Neuronal stem cell (in vitro differentiated cells): Measurements from ENCODE around the gene RPL10.

ENCODE experiments used
- DNase-seq: peaks from one replicate; pipeline ENCODE4 v3.0.0-alpha.2; 2013; ENCODE audit warnings: low spot score
- H2AFZ ChIP-seq: one replicate; pipeline ENCODE4 v1.6.1; 2013; ENCODE audit warnings: mild to moderate bottlenecking, low read length, inconsistent platforms
- H2AK5ac ChIP-seq: 2 replicates; pipeline ENCODE4 v1.6.1; 2013; ENCODE audit warnings: low read depth, mild to moderate bottlenecking, inconsistent platforms, low read length, moderate library complexity, mixed read lengths
- H2BK120ac ChIP-seq: 2 replicates; pipeline ENCODE4 v1.6.1; 2013; ENCODE audit warnings: low read depth, mild to moderate bottlenecking, inconsistent platforms, low read length, moderate library complexity, mixed read lengths
- H2BK12ac ChIP-seq: one replicate; pipeline ENCODE4 v1.6.1; 2013; ENCODE audit warnings: low read length, inconsistent platforms
- H2BK15ac ChIP-seq: 2 replicates; pipeline ENCODE4 v1.6.1; 2013; ENCODE audit warnings: mild to moderate bottlenecking, low read length, inconsistent platforms, mixed read lengths
- H2BK5ac ChIP-seq: one replicate; pipeline ENCODE4 v1.6.1; 2013; ENCODE audit warnings: inconsistent platforms, mild to moderate bottlenecking, low read length, moderate library complexity
- H3K14ac ChIP-seq: one replicate; pipeline ENCODE4 v1.6.1; 2013; ENCODE audit warnings: low read length, inconsistent platforms
- H3K18ac ChIP-seq: 2 replicates; pipeline ENCODE4 v1.6.1; 2013; ENCODE audit warnings: low read length, inconsistent platforms
- H3K23ac ChIP-seq: 2 replicates; pipeline ENCODE4 v1.6.1; 2013; ENCODE audit warnings: low read depth, mild to moderate bottlenecking, mixed read lengths, low read length, inconsistent platforms; ENCODE audit not compliant: poor library complexity
- H3K27ac ChIP-seq: replicated peaks from 3 replicates; pipeline ENCODE4 v1.5.1; 2013; ENCODE audit warnings: low read length, inconsistent platforms
- H3K27me3 ChIP-seq, 3 experiments: 2 replicates each; pipeline ENCODE4 v1.6.1; 2013; ENCODE audit warnings: low read length in 3 of 3, mild to moderate bottlenecking in 2 of 3, inconsistent platforms in 1 of 3, low read depth in 1 of 3, mixed read lengths in 1 of 3, moderate library complexity in 1 of 3; ENCODE audit not compliant: control insufficient read depth in 3 of 3, insufficient read depth in 3 of 3
- H3K36me3 ChIP-seq, 2 donors: replicated peaks in 1 of 2; 2 replicates each; pipeline ENCODE4 v1.6.1; 2013; ENCODE audit warnings: low read length in 2 of 2; ENCODE audit not compliant: control insufficient read depth in 2 of 2, insufficient read depth in 2 of 2
- H3K4ac ChIP-seq: 2 replicates; pipeline ENCODE4 v1.6.1; 2013; ENCODE audit warnings: inconsistent platforms, mild to moderate bottlenecking, low read length, moderate library complexity
- H3K4me1 ChIP-seq, 2 donors: 1 replicate in 1 of 2; 2 replicates in 1 of 2; pipeline ENCODE4 v1.6.1; 2013; ENCODE audit warnings: low read length in 2 of 2, low read depth in 1 of 2; ENCODE audit not compliant: control insufficient read depth in 2 of 2, insufficient read depth in 1 of 2
- H3K4me2 ChIP-seq: one replicate; pipeline ENCODE4 v1.6.1; 2013; ENCODE audit warnings: mild to moderate bottlenecking, low read length, inconsistent platforms; ENCODE audit not compliant: insufficient read depth, poor library complexity, severe bottlenecking
- H3K4me3 ChIP-seq, 2 donors: 2 replicates each; pipeline ENCODE4 v1.5.1; 2013; ENCODE audit warnings: low read length in 2 of 2, mild to moderate bottlenecking in 2 of 2, inconsistent platforms in 1 of 2, moderate library complexity in 1 of 2
- H3K79me1 ChIP-seq: one replicate; pipeline ENCODE4 v1.6.1; 2013; ENCODE audit warnings: low read depth, mild to moderate bottlenecking, inconsistent platforms, low read length, moderate library complexity
- H3K9ac ChIP-seq: one replicate; pipeline ENCODE4 v1.6.1; 2013; ENCODE audit warnings: mild to moderate bottlenecking, low read depth, low read length, inconsistent platforms; ENCODE audit not compliant: poor library complexity
- H3K9me3 ChIP-seq, 2 donors: replicated peaks in 1 of 2; 2 replicates each; pipeline versions ENCODE3 to v1.6.1; 2013; ENCODE audit warnings: low read length in 2 of 2, mild to moderate bottlenecking in 2 of 2, inconsistent platforms in 1 of 2, low read depth in 1 of 2, mixed read lengths in 1 of 2, moderate library complexity in 1 of 2; ENCODE audit not compliant: control insufficient read depth in 2 of 2, insufficient read depth in 1 of 2
- H4K8ac ChIP-seq: one replicate; pipeline ENCODE4 v1.6.1; 2013; ENCODE audit warnings: low read depth, mild to moderate bottlenecking, inconsistent platforms, low read length, moderate library complexity
- H4K91ac ChIP-seq: one replicate; pipeline ENCODE4 v1.6.1; 2013; ENCODE audit warnings: low read length, low read depth, mild to moderate bottlenecking, inconsistent platforms; ENCODE audit not compliant: poor library complexity
- WGBS, 2 donors: extraction: QIAGEN DNeasy Blood & Tissue Kit; methylation state at CpG; one replicate each; pipeline ENCODE4 v1.1.7; 2013; ENCODE audit warnings: missing lambda C conversion rate in 2 of 2, mixed read lengths in 1 of 2; ENCODE audit not compliant: insufficient read length in 2 of 2, insufficient replicate concordance in 1 of 2; ENCODE audit errors: extremely low coverage in 2 of 2; 5-methylcytosine and 5-hydroxymethylcytosine counted together

The RPL10 gene

GRCh38 chrX:154349979-154350378 lies 48.2 kb upstream of the RPL10 start:
- Histone ChIP-seq H3K79me1 (peaks cover 3% of the 10 kb centered on the region), H3K18ac (no peak overlapping the region), H3K27me3 (peaks cover 0 to 2% (median 0%) of the 10 kb centered on the region in 3 experiments), H3K4me2 (no peak overlapping the region), H3K9ac (no peak overlapping the region), H2BK12ac (no peak overlapping the region), H2BK5ac (no peak overlapping the region), H3K4ac (no peak overlapping the region), H4K91ac (no peak overlapping the region), H2BK15ac (no peak overlapping the region), H3K27ac (no peak overlapping the region), H3K14ac (no peak overlapping the region), H3K9me3 (no peaks in the 10 kb centered on the region), H2AK5ac (no peak overlapping the region), H2AFZ (no peak overlapping the region), H2BK120ac (no peak overlapping the region), H4K8ac (peak overlapping the region; percentile 17), H3K4me3 (no peak overlapping the region), H3K36me3 (peaks cover 53 to 68% of the 10 kb centered on the region in 2 donors), H3K23ac (no peak overlapping the region), H3K4me1 (peaks cover 0 to 4% of the 10 kb centered on the region in 2 donors)
- no peak for DNase-seq
- no CpG with 5 or more reads among the region's 15 CpGs for WGBS, 2 donors

GRCh38 chrX:154350429-154351182 lies 47.6 kb upstream of the RPL10 start:
- Histone ChIP-seq H3K4ac (no peak overlapping the region), H3K27ac (no peak overlapping the region), H3K23ac (no peak overlapping the region), H2BK120ac (no peak overlapping the region), H4K91ac (no peak overlapping the region), H3K4me1 (peaks cover 0 to 4% of the 10 kb centered on the region in 2 donors), H3K4me2 (no peak overlapping the region), H2BK12ac (no peak overlapping the region), H4K8ac (no peak overlapping the region), H2BK15ac (no peak overlapping the region), H3K9me3 (no peaks in the 10 kb centered on the region), H3K27me3 (peaks cover 0 to 2% (median 0%) of the 10 kb centered on the region in 3 experiments), H2AFZ (no peak overlapping the region), H3K9ac (no peak overlapping the region), H2BK5ac (no peak overlapping the region), H3K18ac (no peak overlapping the region), H3K79me1 (peaks cover 3% of the 10 kb centered on the region), H2AK5ac (no peak overlapping the region), H3K4me3 (no peak overlapping the region), H3K36me3 (peaks cover 59 to 74% of the 10 kb centered on the region in 2 donors), H3K14ac (no peak overlapping the region)
- no CpG with 5 or more reads among the region's 19 CpGs for WGBS, 2 donors
- no peak for DNase-seq

GRCh38 chrX:154351183-154352011 lies 46.8 kb upstream of the RPL10 start:
- WGBS, 2 donors, result no CpG with 5 or more reads among the region's 30 CpGs

GRCh38 chrX:154352012-154352401 lies 46.2 kb upstream of the RPL10 start:
- H4K91ac ChIP-seq, result no peak overlapping the region
- no peak overlapping the region for H3K4ac ChIP-seq
- no peak overlapping the region for H3K4me3 ChIP-seq
- peaks cover 4% of the 10 kb centered on the region for H3K79me1 ChIP-seq
- no peak overlapping the region for H3K14ac ChIP-seq
- H3K36me3 ChIP-seq, result peaks cover 63 to 88% of the 10 kb centered on the region in 2 donors
- H3K9me3 ChIP-seq, result no peaks in the 10 kb centered on the region
- H2BK12ac ChIP-seq, result no peak overlapping the region
- WGBS, 2 donors, result no CpG with 5 or more reads among the region's 14 CpGs
- DNase-seq, result no peak
- H4K8ac ChIP-seq, result no peak overlapping the region
- no peak overlapping the region for H2BK120ac ChIP-seq
- H2BK5ac ChIP-seq, result no peak overlapping the region
- H2AK5ac ChIP-seq, result no peak overlapping the region
- no peak overlapping the region for H3K23ac ChIP-seq
- H2BK15ac ChIP-seq, result no peak overlapping the region
- no peak overlapping the region for H3K27ac ChIP-seq
- no peak overlapping the region for H3K9ac ChIP-seq
- H3K4me1 ChIP-seq, result peaks cover 0 to 4% of the 10 kb centered on the region in 2 donors
- no peak overlapping the region for H3K18ac ChIP-seq
- no peak overlapping the region for H2AFZ ChIP-seq
- H3K4me2 ChIP-seq, result no peak overlapping the region
- H3K27me3 ChIP-seq, result peaks cover 0 to 2% (median 0%) of the 10 kb centered on the region in 3 experiments

More at GRCh38 chrX:154351183-154352011, 46.8 kb upstream of the RPL10 start:
- Histone ChIP-seq H3K4me3 (no peak overlapping the region), H2AK5ac (no peak overlapping the region), H4K91ac (no peak overlapping the region), H4K8ac (no peak overlapping the region), H3K14ac (no peak overlapping the region), H3K4ac (no peak overlapping the region), H2AFZ (no peak overlapping the region), H2BK5ac (no peak overlapping the region), H2BK15ac (no peak overlapping the region), H2BK120ac (no peak overlapping the region), H3K9ac (no peak overlapping the region), H3K27ac (no peak overlapping the region), H3K9me3 (no peaks in the 10 kb centered on the region), H3K18ac (no peak overlapping the region), H2BK12ac (no peak overlapping the region), H3K27me3 (peaks cover 0 to 2% (median 0%) of the 10 kb centered on the region in 3 experiments), H3K23ac (no peak overlapping the region), H3K36me3 (peaks cover 63 to 82% of the 10 kb centered on the region in 2 donors), H3K4me2 (no peak overlapping the region), H3K79me1 (peaks cover 4% of the 10 kb centered on the region), H3K4me1 (peaks cover 0 to 4% of the 10 kb centered on the region in 2 donors)
- DNase-seq, result no peak
